Measurements from ENCODE around the gene VWA3A. TPM values are rescaled to one million over a fixed set of nuclear protein-coding genes. Genes with fewer than 3 reads are reported as not detected.
"Not testable (repeated sequence)": the region's sequence is repeated elsewhere in the genome, so short reads cannot be mapped to it uniquely, and the experiment has no call there.

The VWA3A gene
- polyA plus RNA-seq (2013, experiment 1 of 2) = 0.26 TPM
- not detected for polyA plus RNA-seq (2013, experiment 2 of 2)

GRCh38 chr16:22092143-22092933, at the start of gene VWA3A:
Gene VWA3A (plus strand): TSS chr16:22092541. CDS start chr16:22092638, 97 bp downstream.
- no peak within 1 kb of the TSS for H3K4me3 ChIP-seq (ENCODE audit: extremely low read depth, insufficient read depth, low read length, poor library complexity, severe bottlenecking)
- H3K27ac ChIP-seq (ENCODE audit: low read depth, low read length, severe bottlenecking) = peak within 1 kb of the TSS; percentile 62
- H3K36me3 ChIP-seq (ENCODE audit: control insufficient read depth, insufficient read depth, low read length) = no peaks in the 10 kb centered on the region
- WGBS, 2 experiments (ENCODE audit: insufficient coverage in 2 of 2) = 52 to 60% methylated on average over 6 of the region's 9 CpGs
- H3K9me3 ChIP-seq (ENCODE audit: control insufficient read depth, low read length) = no peaks in the 10 kb centered on the region
- peaks cover 4% of the 10 kb centered on the region for H3K4me1 ChIP-seq (ENCODE audit: control insufficient read depth, insufficient read depth, low read length, poor library complexity, severe bottlenecking)

- H3K36me3 ChIP-seq (ENCODE audit: control insufficient read depth, insufficient read depth, low read length) = not testable (repeated sequence)
Observed at GRCh38 chr16:22043882-22044281, 48.5 kb upstream of the VWA3A start.

GRCh38 chr16:22045888-22046287, 46.5 kb upstream of the VWA3A start:
- H3K36me3 ChIP-seq (ENCODE audit: control insufficient read depth, insufficient read depth, low read length) = not testable (repeated sequence)

More at GRCh38 chr16:22043882-22044281, 48.5 kb upstream of the VWA3A start:
- not testable (repeated sequence) for H3K4me1 ChIP-seq (ENCODE audit: control insufficient read depth, insufficient read depth, low read length, poor library complexity, severe bottlenecking); H3K9me3 ChIP-seq (ENCODE audit: control insufficient read depth, low read length); H3K4me3 ChIP-seq (ENCODE audit: extremely low read depth, insufficient read depth, low read length, poor library complexity, severe bottlenecking); H3K27ac ChIP-seq (ENCODE audit: low read depth, low read length, severe bottlenecking)
- 86% methylated on average over 1 of the region's 3 CpGs; no CpG with 5 or more reads in 1 of the 2 experiments for WGBS, 2 experiments (ENCODE audit: insufficient coverage in 2 of 2)

GRCh38 chr16:22050963-22051362, 41.4 kb upstream of the VWA3A start:
- Histone ChIP-seq H3K4me1 (ENCODE audit: control insufficient read depth, insufficient read depth, low read length, poor library complexity, severe bottlenecking) (no peaks in the 10 kb centered on the region), H3K4me3 (ENCODE audit: extremely low read depth, insufficient read depth, low read length, poor library complexity, severe bottlenecking) (no peak overlapping the region), H3K27ac (ENCODE audit: low read depth, low read length, severe bottlenecking) (no peak overlapping the region), H3K36me3 (ENCODE audit: control insufficient read depth, insufficient read depth, low read length) (no peaks in the 10 kb centered on the region), H3K9me3 (ENCODE audit: control insufficient read depth, low read length) (no peaks in the 10 kb centered on the region)
- 83 to 87% methylated on average over 3 of the region's 4 CpGs for WGBS, 2 experiments (ENCODE audit: insufficient coverage in 2 of 2)

More at GRCh38 chr16:22045888-22046287, 46.5 kb upstream of the VWA3A start:
- not testable (repeated sequence) for H3K4me3 ChIP-seq (ENCODE audit: extremely low read depth, insufficient read depth, low read length, poor library complexity, severe bottlenecking); H3K4me1 ChIP-seq (ENCODE audit: control insufficient read depth, insufficient read depth, low read length, poor library complexity, severe bottlenecking); H3K9me3 ChIP-seq (ENCODE audit: control insufficient read depth, low read length)
- no CpG with 5 or more reads among the region's 5 CpGs for WGBS, 2 experiments (ENCODE audit: insufficient coverage in 2 of 2)
- H3K27ac ChIP-seq (ENCODE audit: low read depth, low read length, severe bottlenecking) = peak overlapping the region; percentile 41

DNA sequence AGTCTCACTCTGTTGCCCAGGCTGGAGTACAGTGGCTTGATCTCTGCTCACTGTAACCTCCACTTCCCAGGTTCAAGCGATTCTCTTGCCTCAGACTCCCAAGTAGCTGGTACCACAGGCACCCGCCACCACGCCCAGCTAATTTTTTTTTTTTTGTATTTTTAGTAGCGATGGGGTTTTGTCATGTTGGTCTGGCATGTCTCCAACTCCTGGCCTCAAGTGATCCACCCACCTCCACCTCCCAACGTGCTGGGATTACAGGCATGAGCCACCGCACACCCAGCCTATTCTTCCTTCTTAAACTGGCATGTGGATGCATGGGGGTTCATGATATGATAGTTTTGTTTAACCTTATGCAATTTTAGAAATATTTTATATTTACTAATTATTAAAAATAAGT, 39.4 kb upstream of the VWA3A start:
- 100% methylated on average over 1 of the region's 6 CpGs; no CpG with 5 or more reads in 1 of the 2 experiments for WGBS, 2 experiments (ENCODE audit: insufficient coverage in 2 of 2)

DNA sequence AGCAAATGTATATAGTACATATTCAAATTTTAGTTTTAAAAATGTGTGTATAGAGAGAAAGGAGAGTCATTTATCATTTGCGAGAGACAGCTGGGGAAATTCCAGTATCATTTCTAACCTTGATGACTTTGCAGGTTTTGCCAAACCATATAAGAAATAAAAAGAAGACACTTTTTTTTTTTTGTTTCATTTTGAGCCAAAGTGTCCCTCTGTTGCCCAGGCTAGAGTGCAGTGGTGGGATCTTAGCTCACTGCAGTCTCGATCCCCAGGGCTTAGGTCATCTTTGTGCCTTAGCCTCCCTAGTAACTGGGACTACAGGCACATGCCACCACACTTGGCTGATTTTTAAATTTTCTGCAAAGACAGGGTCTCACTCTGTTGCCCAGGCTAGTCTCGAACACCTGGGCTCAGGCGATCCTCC, 38.4 kb upstream of the VWA3A start:
- no peaks in the 10 kb centered on the region for H3K36me3 ChIP-seq (ENCODE audit: control insufficient read depth, insufficient read depth, low read length)
- no peaks in the 10 kb centered on the region for H3K4me1 ChIP-seq (ENCODE audit: control insufficient read depth, insufficient read depth, low read length, poor library complexity, severe bottlenecking)
- 93 to 97% methylated on average over 3 of the region's 4 CpGs for WGBS, 2 experiments (ENCODE audit: insufficient coverage in 2 of 2)
- no peaks in the 10 kb centered on the region for H3K9me3 ChIP-seq (ENCODE audit: control insufficient read depth, low read length)
- H3K4me3 ChIP-seq (ENCODE audit: extremely low read depth, insufficient read depth, low read length, poor library complexity, severe bottlenecking) = no peak overlapping the region
- H3K27ac ChIP-seq (ENCODE audit: low read depth, low read length, severe bottlenecking) = no peak overlapping the region

More for the DNA sequence above, 39.4 kb upstream of the VWA3A start:
- Histone ChIP-seq H3K36me3 (ENCODE audit: control insufficient read depth, insufficient read depth, low read length) (no peaks in the 10 kb centered on the region), H3K27ac (ENCODE audit: low read depth, low read length, severe bottlenecking) (no peak overlapping the region), H3K4me3 (ENCODE audit: extremely low read depth, insufficient read depth, low read length, poor library complexity, severe bottlenecking) (no peak overlapping the region), H3K4me1 (ENCODE audit: control insufficient read depth, insufficient read depth, low read length, poor library complexity, severe bottlenecking) (no peaks in the 10 kb centered on the region), H3K9me3 (ENCODE audit: control insufficient read depth, low read length) (no peaks in the 10 kb centered on the region)

DNA sequence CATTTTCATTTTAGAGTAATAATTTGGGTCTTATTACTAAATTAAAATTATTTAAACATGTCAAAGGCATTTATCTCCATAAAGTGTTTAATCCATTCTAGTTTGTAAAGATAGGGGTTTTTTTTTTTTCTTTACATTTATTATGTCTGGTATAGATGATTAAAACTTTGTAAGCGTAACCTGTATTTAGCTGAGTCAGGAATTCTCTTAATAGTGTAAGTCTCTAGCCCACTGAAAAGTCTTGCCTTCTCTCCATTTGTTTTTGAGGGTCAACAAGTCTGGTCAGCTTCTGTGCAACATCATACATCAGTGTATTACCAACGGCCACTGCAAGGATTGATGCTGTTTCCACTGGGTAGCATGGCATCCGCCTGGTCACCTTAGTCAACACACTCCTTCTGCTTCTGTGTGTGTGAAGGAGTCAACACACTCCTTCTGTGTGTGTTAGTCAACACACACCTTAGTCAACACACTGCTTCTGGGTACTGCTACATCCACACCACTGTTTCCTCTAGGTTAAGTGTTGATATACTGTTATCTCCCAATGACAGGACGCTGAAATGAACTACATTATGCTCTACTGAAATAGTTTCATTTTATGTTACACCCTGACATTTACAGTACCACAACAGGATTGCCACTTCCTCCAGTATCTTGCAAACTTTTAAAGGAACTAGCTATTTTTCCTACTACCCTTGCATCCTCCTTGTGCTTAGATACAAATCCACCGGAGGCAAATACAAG, 37.3 kb upstream of the VWA3A start:
- WGBS, 2 experiments (ENCODE audit: insufficient coverage in 2 of 2) = 100% methylated on average over 1 to 2 of the region's 5 CpGs
- H3K36me3 ChIP-seq (ENCODE audit: control insufficient read depth, insufficient read depth, low read length) = no peaks in the 10 kb centered on the region
- no peak overlapping the region for H3K27ac ChIP-seq (ENCODE audit: low read depth, low read length, severe bottlenecking)
- no peak overlapping the region for H3K4me3 ChIP-seq (ENCODE audit: extremely low read depth, insufficient read depth, low read length, poor library complexity, severe bottlenecking)
- no peaks in the 10 kb centered on the region for H3K9me3 ChIP-seq (ENCODE audit: control insufficient read depth, low read length)
- no peaks in the 10 kb centered on the region for H3K4me1 ChIP-seq (ENCODE audit: control insufficient read depth, insufficient read depth, low read length, poor library complexity, severe bottlenecking)

DNA sequence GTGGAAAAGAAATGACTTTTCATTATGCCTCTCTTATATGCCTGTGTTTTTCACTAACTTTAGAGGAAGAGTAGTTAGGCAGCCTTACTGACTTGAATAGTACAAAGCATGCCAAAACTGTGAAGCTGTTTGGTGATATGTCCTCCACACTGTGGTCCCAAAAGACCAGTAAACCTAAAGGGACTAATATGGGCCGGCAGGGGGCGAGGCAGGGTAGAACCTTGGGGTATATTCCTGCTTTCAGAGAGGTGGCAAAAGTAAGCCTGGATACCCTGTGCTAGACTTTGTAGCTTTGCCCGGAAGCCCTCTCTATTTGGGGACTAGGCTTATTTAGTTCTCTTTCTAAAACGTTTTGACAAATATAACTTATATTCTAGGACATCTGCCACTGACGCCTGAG, 36.5 kb upstream of the VWA3A start:
- Histone ChIP-seq H3K4me1 (ENCODE audit: control insufficient read depth, insufficient read depth, low read length, poor library complexity, severe bottlenecking) (no peaks in the 10 kb centered on the region), H3K4me3 (ENCODE audit: extremely low read depth, insufficient read depth, low read length, poor library complexity, severe bottlenecking) (no peak overlapping the region), H3K9me3 (ENCODE audit: control insufficient read depth, low read length) (no peaks in the 10 kb centered on the region), H3K27ac (ENCODE audit: low read depth, low read length, severe bottlenecking) (no peak overlapping the region), H3K36me3 (ENCODE audit: control insufficient read depth, insufficient read depth, low read length) (no peaks in the 10 kb centered on the region)
- WGBS, 2 experiments (ENCODE audit: insufficient coverage in 2 of 2) = 73% methylated on average over 5 of the region's 5 CpGs; no CpG with 5 or more reads in 1 of the 2 experiments

DNA sequence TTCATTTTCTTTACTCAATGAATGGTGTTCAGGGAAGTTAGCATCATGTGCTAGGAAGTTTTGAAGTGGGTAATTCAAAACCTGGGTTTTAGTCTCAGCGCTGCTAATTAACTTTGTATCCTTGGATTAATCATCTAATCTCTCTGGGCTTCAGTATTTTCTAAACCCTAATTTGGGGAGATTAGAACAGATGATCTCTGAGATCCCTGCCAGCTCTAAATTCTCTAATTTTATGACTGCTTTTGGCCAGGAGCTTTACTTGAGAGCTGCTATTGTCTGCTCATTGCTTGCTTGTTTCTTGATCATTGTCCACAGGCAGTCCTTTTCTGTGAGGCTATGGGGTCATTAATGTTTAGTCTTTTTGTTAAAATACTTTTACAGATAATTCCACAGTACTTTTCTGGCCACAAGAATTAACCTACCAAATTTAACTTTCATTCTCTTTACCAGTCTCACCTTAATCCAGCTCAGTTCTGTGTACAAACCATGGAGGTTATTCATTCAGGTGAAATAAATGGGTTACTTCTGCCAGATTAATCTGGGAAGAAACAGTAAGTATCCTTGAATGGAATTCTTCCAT, 28.4 kb upstream of the VWA3A start:
- H3K9me3 ChIP-seq (ENCODE audit: control insufficient read depth, low read length) = no peaks in the 10 kb centered on the region
- no peak overlapping the region for H3K27ac ChIP-seq (ENCODE audit: low read depth, low read length, severe bottlenecking)
- peaks cover 5% of the 10 kb centered on the region for H3K36me3 ChIP-seq (ENCODE audit: control insufficient read depth, insufficient read depth, low read length)
- 100% methylated on average over 1 of the region's 1 CpG; no CpG with 5 or more reads in 1 of the 2 experiments for WGBS, 2 experiments (ENCODE audit: insufficient coverage in 2 of 2)
- no peaks in the 10 kb centered on the region for H3K4me1 ChIP-seq (ENCODE audit: control insufficient read depth, insufficient read depth, low read length, poor library complexity, severe bottlenecking)
- no peak overlapping the region for H3K4me3 ChIP-seq (ENCODE audit: extremely low read depth, insufficient read depth, low read length, poor library complexity, severe bottlenecking)

- Histone ChIP-seq H3K9me3 (ENCODE audit: control insufficient read depth, low read length) (no peaks in the 10 kb centered on the region), H3K4me1 (ENCODE audit: control insufficient read depth, insufficient read depth, low read length, poor library complexity, severe bottlenecking) (no peaks in the 10 kb centered on the region), H3K36me3 (ENCODE audit: control insufficient read depth, insufficient read depth, low read length) (peaks cover 5% of the 10 kb centered on the region), H3K4me3 (ENCODE audit: extremely low read depth, insufficient read depth, low read length, poor library complexity, severe bottlenecking) (no peak overlapping the region), H3K27ac (ENCODE audit: low read depth, low read length, severe bottlenecking) (no peak overlapping the region)
- WGBS, 2 experiments (ENCODE audit: insufficient coverage in 2 of 2) = no CpG with 5 or more reads among the region's 1 CpG
Observed at GRCh38 chr16:22065252-22065651, 27.1 kb upstream of the VWA3A start.

Measured in mesodermal cell (in vitro differentiated cells).